Smooth muscle cell (in vitro differentiated cells): Measurements from ENCODE around the gene KCNQ2. TPM values are rescaled to one million over a fixed set of nuclear protein-coding genes. Genes with fewer than 3 reads are reported as not detected.
A peak's percentile ranks its signal among the peaks of the same experiment; 100 is the strongest.

Experiments used
- DNase-seq: peaks from one replicate; lab custom pipeline; 2025; ENCODE audit not compliant: unreplicated experiment; lab: John Stamatoyannopoulos, UW
- H2AFZ ChIP-seq: fragments of 200-600 bp; sonication (generic); 2 replicates; pipeline ENCODE4 v1.6.0; 2016; ENCODE audit warnings: antibody characterized with exemption, low read depth, mild to moderate bottlenecking
- H3F3A ChIP-seq: fragments of 200-600 bp; sonication (generic); 2 replicates; pipeline ENCODE4 v1.6.0; 2017; ENCODE audit warnings: antibody characterized with exemption, low read depth
- H3K27ac ChIP-seq: fragments of 200-600 bp; sonication (generic); 2 replicates; pipeline ENCODE4 v1.5.1; 2016; ENCODE audit warnings: low read depth, mild to moderate bottlenecking
- H3K27me3 ChIP-seq: fragments of 200-600 bp; sonication (generic); 2 replicates; pipeline ENCODE4 v1.6.1; 2016; ENCODE audit warnings: low read depth, mild to moderate bottlenecking
- H3K36me3 ChIP-seq: fragments of 200-600 bp; sonication (generic); 2 replicates; pipeline ENCODE4 v1.5.1; 2016; ENCODE audit warnings: low read depth
- H3K4me1 ChIP-seq: fragments of 200-600 bp; sonication (generic); 2 replicates; pipeline ENCODE4 v1.5.1; 2016; ENCODE audit warnings: low read depth
- H3K4me2 ChIP-seq: fragments of 200-600 bp; sonication (generic); 2 replicates; pipeline ENCODE4 v1.6.0; 2016; ENCODE audit warnings: mild to moderate bottlenecking
- H3K4me3 ChIP-seq: fragments of 200-600 bp; sonication (generic); 2 replicates; pipeline ENCODE4 v1.5.1; 2016; ENCODE audit warnings: mild to moderate bottlenecking
- H3K79me2 ChIP-seq: fragments of 200-600 bp; sonication (generic); 2 replicates; pipeline ENCODE4 v1.6.0; 2016; ENCODE audit warnings: low read depth, mild to moderate bottlenecking
- H3K9ac ChIP-seq: fragments of 200-600 bp; sonication (generic); 2 replicates; pipeline ENCODE4 v1.6.0; 2016; ENCODE audit warnings: low read depth
- H3K9me3 ChIP-seq: fragments of 200-600 bp; sonication (generic); replicated peaks from 2 replicates; pipeline ENCODE4 v1.5.1; 2016; ENCODE audit warnings: low read depth
- H4K20me1 ChIP-seq: fragments of 200-600 bp; sonication (generic); 2 replicates; pipeline ENCODE4 v1.6.0; 2016; ENCODE audit warnings: low read depth
- CTCF ChIP-seq: fragments of 200-600 bp; sonication (generic); IDR thresholded peaks from 2 replicates; pipeline ENCODE4 v1.5.1; 2017; ENCODE audit warnings: borderline replicate concordance, mild to moderate bottlenecking, antibody characterized with exemption; ENCODE audit not compliant: insufficient read depth, poor library complexity, severe bottlenecking
- WGBS: methylation state at CpG from one replicate; pipeline ENCODE4 v1.1.7; 2016; ENCODE audit warnings: low lambda C conversion rate; 5-methylcytosine and 5-hydroxymethylcytosine counted together
- polyA plus RNA-seq: library from polyadenylated mRNA; unstranded; fragments of >200 nt; fragmentation: Nextera tagmentation; extraction: Ambion mirVana; gene quantifications from 2 replicates; pipeline ENCODE4 v1.2.1, GENCODE V29; 2016
- total RNA-seq: library from RNA; depleted of rRNA; stranded (reverse); fragments of >200 nt; gene quantifications from 2 replicates; pipeline ENCODE4 v1.2.3, GENCODE V29; 2014

Gene KCNQ2
- total and polyA plus RNA-seq, 2 experiments from 2014 or later, result 5.1 to 5.7 TPM

DNA sequence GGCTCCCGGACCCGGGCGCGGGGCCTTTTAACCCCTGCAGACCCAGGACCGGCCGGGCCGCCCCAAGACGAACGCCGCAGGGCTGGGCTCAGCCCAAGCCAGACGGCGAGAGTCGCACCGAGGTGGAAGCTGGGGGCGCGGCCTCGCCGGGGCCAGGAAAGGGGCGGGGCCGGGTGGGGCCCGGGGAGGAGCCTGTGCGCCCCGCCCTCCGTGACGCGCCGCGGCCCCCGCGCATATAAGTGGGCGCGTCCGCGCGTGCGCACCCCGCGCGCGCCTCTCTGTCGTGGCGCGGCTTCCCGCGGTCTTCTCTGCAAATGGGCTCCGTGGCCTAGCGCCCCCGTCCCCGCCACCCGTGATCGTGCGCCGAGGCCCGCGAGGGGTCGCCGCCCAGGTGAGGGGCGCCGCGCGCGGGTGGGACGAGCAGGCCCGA is 48.1 kb upstream of the KCNQ2 start, which contains the start of gene PPDPF:
TSS of gene PPDPF (plus strand) at position 262 of the 430 bp plus-strand sequence. CDS start 544 bp downstream, outside the sequence.
- Histone ChIP-seq H4K20me1 (peaks cover 43% of the 10 kb centered on the region), H3K79me2 (peaks cover 11% of the 10 kb centered on the region), H3K4me2 (peak within 1 kb of the TSS; percentile 99), H3K9ac (peak within 1 kb of the TSS; percentile 86), H3K27me3 (no peaks in the 10 kb centered on the region), H3K9me3 (no peaks in the 10 kb centered on the region), H3K27ac (peak within 1 kb of the TSS; percentile 83), H3K4me3 (peak within 1 kb of the TSS; percentile 96), H2AFZ (peak within 1 kb of the TSS; percentile 98), H3K4me1 (peaks cover 17% of the 10 kb centered on the region), H3K36me3 (no peaks in the 10 kb centered on the region), H3F3A (no peaks in the 10 kb centered on the region)
- peak; percentile 82 for DNase-seq
- no CpG with 5 or more reads among the region's 64 CpGs for WGBS
- no peak for TF ChIP-seq CTCF

GRCh38 chr20:63519668-63520503 is 47.4 kb upstream of the KCNQ2 start:
- peak; percentile 82 for DNase-seq
- Histone ChIP-seq H4K20me1 (peaks cover 38% of the 10 kb centered on the region), H2AFZ (peak overlapping the region; percentile 98), H3K4me3 (peak overlapping the region; percentile 96), H3K9ac (peak overlapping the region; percentile 86), H3K4me1 (peaks cover 17% of the 10 kb centered on the region), H3K79me2 (peaks cover 11% of the 10 kb centered on the region), H3F3A (no peaks in the 10 kb centered on the region), H3K27ac (peak overlapping the region; percentile 83), H3K36me3 (no peaks in the 10 kb centered on the region), H3K4me2 (peak overlapping the region; percentile 99), H3K27me3 (no peaks in the 10 kb centered on the region), H3K9me3 (no peaks in the 10 kb centered on the region)
- no peak for TF ChIP-seq CTCF
- WGBS, result 11% methylated on average over 36 of the region's 72 CpGs

DNA sequence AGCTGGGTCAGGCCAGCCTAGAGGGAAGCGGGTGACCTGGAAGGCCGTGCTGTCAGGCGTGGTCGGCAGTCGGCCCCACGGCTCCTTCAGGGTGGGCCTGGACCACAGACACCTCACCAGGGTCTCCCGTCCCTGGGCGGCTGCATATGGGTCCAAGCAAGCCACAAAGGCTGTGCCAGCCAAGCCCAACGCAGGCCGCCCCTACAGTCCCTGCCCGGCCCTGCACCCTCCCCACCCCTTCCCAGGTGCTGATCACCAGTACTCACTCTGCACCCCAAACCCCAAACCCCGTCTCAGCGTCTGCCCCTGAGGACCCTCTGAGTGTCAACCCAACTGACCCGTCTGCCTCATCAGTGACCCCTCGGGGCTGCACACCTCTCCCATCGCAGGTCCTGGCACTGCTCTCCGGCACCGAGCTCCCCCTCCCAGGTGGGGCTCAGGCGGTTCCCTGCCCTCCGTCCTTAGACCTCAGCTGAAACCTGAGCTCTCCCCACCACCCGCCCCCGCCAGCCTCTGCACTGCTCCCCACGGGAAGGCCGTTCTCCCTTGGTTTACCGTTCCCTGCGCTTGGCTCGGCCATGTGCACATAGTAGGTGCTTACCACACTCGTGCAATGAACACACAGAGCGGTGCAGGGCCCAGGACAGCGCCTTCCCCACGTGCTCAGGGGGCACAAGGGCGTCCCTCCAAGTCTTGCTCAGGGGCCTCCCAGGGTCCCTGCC is 46.7 kb upstream of the KCNQ2 start:
- no peaks in the 10 kb centered on the region for H3F3A ChIP-seq
- no peak overlapping the region for H3K27ac ChIP-seq
- H3K79me2 ChIP-seq, result peaks cover 11% of the 10 kb centered on the region
- peak overlapping the region; percentile 96 for H3K4me3 ChIP-seq
- WGBS, result 77% methylated on average over 27 of the region's 32 CpGs
- peaks cover 17% of the 10 kb centered on the region for H3K4me1 ChIP-seq
- no peaks in the 10 kb centered on the region for H3K36me3 ChIP-seq
- no peaks in the 10 kb centered on the region for H3K9me3 ChIP-seq
- peak overlapping the region; percentile 98 for H2AFZ ChIP-seq
- TF ChIP-seq CTCF, result no peak
- peak overlapping the region; percentile 99 for H3K4me2 ChIP-seq
- H3K27me3 ChIP-seq, result no peaks in the 10 kb centered on the region
- DNase-seq, result no peak
- H4K20me1 ChIP-seq, result peaks cover 31% of the 10 kb centered on the region
- H3K9ac ChIP-seq, result peak overlapping the region; percentile 86
